Esophagus squamous epithelium (tissue), 4 donors: Measurements from ENCODE around the gene GRIK3.

Experiments
- POLR2A ChIP-seq, 4 donors: fragments of 450-650 bp; IDR thresholded peaks; one replicate each; pipeline ENCODE4 v1.6.1; 2017; ENCODE audit warnings: antibody characterized with exemption in 4 of 4, mild to moderate bottlenecking in 4 of 4, moderate library complexity in 3 of 4
- TF ChIP-seq, protein P1 (sequence below), 6 experiments: fragments of 450-650 bp in 4 of 6; fragments of 200-600 bp in 2 of 6; sonication (generic) in 2 of 6; IDR thresholded peaks; one replicate each; pipeline ENCODE4 v1.5.1; 2016 to 2019; ENCODE audit warnings: antibody characterized with exemption in 6 of 6, mild to moderate bottlenecking in 4 of 6, moderate library complexity in 4 of 6

DNA sequence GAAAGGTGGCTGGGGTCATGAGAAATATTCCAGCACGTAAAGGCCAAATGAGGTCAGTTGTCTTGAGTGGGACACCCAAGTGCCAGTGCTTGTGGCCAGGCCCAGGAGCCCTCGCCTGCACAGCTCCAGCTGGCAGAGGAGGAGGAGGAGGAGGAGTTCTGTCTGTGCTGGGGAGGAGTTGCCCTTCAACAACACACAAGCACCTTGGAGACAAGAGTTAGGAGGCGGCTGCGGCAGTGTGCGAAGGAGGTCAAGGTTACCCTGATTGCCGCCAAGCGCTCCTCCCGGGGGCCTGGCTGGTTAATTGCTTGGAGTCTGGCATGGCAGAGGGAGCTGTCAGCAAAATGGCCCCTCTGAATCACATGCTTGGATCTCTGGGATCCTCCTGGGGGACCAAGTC is 45.1 kb downstream of the GRIK3 start:
- TF ChIP-seq, protein P1, sequence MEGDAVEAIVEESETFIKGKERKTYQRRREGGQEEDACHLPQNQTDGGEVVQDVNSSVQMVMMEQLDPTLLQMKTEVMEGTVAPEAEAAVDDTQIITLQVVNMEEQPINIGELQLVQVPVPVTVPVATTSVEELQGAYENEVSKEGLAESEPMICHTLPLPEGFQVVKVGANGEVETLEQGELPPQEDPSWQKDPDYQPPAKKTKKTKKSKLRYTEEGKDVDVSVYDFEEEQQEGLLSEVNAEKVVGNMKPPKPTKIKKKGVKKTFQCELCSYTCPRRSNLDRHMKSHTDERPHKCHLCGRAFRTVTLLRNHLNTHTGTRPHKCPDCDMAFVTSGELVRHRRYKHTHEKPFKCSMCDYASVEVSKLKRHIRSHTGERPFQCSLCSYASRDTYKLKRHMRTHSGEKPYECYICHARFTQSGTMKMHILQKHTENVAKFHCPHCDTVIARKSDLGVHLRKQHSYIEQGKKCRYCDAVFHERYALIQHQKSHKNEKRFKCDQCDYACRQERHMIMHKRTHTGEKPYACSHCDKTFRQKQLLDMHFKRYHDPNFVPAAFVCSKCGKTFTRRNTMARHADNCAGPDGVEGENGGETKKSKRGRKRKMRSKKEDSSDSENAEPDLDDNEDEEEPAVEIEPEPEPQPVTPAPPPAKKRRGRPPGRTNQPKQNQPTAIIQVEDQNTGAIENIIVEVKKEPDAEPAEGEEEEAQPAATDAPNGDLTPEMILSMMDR (IDR thresholded peaks at IDR 0.05) = no peak
- no peak for TF ChIP-seq POLR2A (IDR thresholded peaks at IDR 0.05)
